Chondrocyte (in vitro differentiated cells): ENCODE measurements around the gene FANCD2OS. TPM values are rescaled to one million over a fixed set of nuclear protein-coding genes. Genes with fewer than 3 reads are reported as not detected.
A peak's percentile ranks its signal among the peaks of the same experiment; 100 is the strongest.

ENCODE experiments used
- DNase-seq: peaks from one replicate; pipeline ENCODE4 v3.0.0; 2021; ENCODE audit warnings: mixed read lengths, low spot score
- H3K27ac Mint-ChIP-seq: one replicate; pipeline ENCODE4 v1.8.0; 2021; ENCODE audit warnings: mild to moderate bottlenecking, moderate library complexity, mixed read lengths; ENCODE audit not compliant: unreplicated experiment
- H3K27me3 Mint-ChIP-seq: 2 replicates; pipeline ENCODE4 v1.8.0; 2021; ENCODE audit warnings: low read depth, mixed read lengths
- H3K36me3 Mint-ChIP-seq: 2 replicates; pipeline ENCODE4 v1.8.0; 2021; ENCODE audit warnings: low read depth, mixed read lengths
- H3K4me1 Mint-ChIP-seq: 2 replicates; pipeline ENCODE4 v1.8.0; 2021; ENCODE audit warnings: low read depth, mild to moderate bottlenecking, mixed read lengths
- H3K4me3 Mint-ChIP-seq: one replicate; pipeline ENCODE4 v1.8.0; 2021; ENCODE audit warnings: mild to moderate bottlenecking, moderate library complexity, mixed read lengths; ENCODE audit not compliant: unreplicated experiment
- H3K9me3 Mint-ChIP-seq: 2 replicates; pipeline ENCODE4 v1.8.0; 2021; ENCODE audit warnings: low read depth, mixed read lengths
- total RNA-seq: library from RNA; stranded (reverse); gene quantifications from 3 replicates; pipeline ENCODE4 v1.2.1, GENCODE V29; 2021
- TF ChIP-seq, protein P1 (sequence below): fragments of 200-600 bp; sonication (generic); IDR thresholded peaks from 2 replicates; pipeline ENCODE4 v1.5.0; 2021; ENCODE audit warnings: antibody characterized with exemption, mild to moderate bottlenecking, moderate library complexity

Gene FANCD2OS
- total RNA-seq, 1 donor from 2014 or later, result not detected

DNA sequence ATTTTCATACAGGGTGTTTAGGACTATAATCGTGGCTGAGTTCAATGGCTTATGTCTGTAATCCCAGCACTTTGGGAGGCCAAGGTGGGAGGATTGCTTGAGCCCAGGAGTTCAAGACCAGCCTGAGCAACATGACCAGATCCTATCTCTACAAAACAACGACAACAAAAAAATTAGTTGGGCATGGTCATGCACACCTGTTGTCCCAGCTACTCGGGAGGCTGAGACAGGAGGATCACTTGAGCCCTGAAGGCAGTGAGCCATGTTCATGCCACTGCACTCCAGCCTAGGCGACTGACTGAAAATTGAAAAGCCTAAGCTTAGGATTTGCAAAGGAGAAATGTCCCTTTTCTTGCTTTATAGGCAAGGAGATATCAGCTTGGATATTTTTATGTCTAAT is 8.9 kb upstream of the FANCD2OS start:
- TF ChIP-seq, protein P1, sequence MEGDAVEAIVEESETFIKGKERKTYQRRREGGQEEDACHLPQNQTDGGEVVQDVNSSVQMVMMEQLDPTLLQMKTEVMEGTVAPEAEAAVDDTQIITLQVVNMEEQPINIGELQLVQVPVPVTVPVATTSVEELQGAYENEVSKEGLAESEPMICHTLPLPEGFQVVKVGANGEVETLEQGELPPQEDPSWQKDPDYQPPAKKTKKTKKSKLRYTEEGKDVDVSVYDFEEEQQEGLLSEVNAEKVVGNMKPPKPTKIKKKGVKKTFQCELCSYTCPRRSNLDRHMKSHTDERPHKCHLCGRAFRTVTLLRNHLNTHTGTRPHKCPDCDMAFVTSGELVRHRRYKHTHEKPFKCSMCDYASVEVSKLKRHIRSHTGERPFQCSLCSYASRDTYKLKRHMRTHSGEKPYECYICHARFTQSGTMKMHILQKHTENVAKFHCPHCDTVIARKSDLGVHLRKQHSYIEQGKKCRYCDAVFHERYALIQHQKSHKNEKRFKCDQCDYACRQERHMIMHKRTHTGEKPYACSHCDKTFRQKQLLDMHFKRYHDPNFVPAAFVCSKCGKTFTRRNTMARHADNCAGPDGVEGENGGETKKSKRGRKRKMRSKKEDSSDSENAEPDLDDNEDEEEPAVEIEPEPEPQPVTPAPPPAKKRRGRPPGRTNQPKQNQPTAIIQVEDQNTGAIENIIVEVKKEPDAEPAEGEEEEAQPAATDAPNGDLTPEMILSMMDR, result no peak
- peaks cover 26% of the 10 kb centered on the region for H3K4me1 Mint-ChIP-seq
- peaks cover 5% of the 10 kb centered on the region for H3K36me3 Mint-ChIP-seq
- no peak for DNase-seq
- no peak overlapping the region for H3K27ac Mint-ChIP-seq
- H3K4me3 Mint-ChIP-seq, result peak overlapping the region; percentile 100
- H3K9me3 Mint-ChIP-seq, result no peaks in the 10 kb centered on the region
- H3K27me3 Mint-ChIP-seq, result no peaks in the 10 kb centered on the region

DNA sequence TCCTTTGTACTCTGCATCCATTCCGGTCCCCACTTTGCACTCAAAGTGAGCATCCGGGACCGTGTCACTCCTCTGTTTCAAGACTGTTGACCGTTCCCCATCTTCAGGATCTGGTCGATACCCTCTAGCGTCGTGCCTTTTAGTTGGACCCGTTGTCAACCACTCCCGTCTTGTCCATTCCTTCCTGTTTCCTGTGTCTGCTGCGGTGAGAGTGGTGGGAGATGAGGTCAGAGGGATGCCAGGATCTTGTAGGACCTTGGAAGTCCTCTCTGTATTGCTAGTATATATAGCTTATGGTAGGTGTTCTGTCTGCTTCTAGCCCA is 8.0 kb upstream of the FANCD2OS start:
- DNase-seq, result no peak
- TF ChIP-seq, protein P1, result peak; percentile 20
- H3K27me3 Mint-ChIP-seq, result no peaks in the 10 kb centered on the region
- peak overlapping the region; percentile 91 for H3K27ac Mint-ChIP-seq
- H3K36me3 Mint-ChIP-seq, result peaks cover 5% of the 10 kb centered on the region
- no peaks in the 10 kb centered on the region for H3K9me3 Mint-ChIP-seq
- peaks cover 26% of the 10 kb centered on the region for H3K4me1 Mint-ChIP-seq
- peak overlapping the region; percentile 100 for H3K4me3 Mint-ChIP-seq

DNA sequence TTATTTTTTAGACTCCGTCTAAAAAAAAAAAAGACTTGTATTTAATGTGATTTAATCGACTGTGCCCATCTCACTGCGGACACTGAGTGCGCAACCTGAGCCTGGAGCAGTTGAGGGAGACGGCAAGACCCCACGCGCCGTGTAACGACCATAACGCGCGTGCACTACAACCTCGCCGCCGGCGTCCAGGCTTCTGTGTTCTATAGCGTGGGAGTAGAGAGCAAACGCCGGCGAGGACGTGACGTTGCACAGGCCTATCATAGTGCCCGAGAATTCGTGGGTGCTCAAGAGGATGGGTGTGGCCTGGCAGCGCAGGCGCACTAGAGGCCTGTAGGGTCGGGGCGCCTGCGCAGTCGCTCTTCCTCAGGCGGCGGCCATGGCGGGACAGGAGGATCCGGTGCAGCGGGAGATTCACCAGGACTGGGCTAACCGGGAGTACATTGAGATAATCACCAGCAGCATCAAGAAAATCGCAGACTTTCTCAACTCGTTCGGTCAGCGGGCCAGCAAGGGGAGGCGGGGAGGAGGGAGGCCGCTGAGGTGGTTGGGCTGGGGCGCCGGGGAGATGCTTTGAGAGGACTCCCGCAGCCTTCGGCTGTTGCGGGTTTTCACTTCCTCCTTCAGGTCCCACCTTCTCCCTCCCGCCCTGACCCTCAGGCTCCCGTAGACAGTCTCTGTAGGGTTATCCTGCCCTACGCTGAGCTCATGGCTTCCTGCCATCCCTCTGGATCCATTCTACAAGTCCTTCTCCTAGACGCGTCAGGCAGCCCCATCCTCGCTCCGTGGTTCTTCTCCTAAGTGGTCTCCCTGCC is 7.5 kb upstream of the FANCD2OS start, which contains the start of gene BRK1:
Gene BRK1, plus strand, starts transcription at position 350 of the 812 bp plus-strand sequence. Its CDS starts 27 bp downstream, at position 377.
- TF ChIP-seq, protein P1, result no peak
- peak within 1 kb of the TSS; percentile 91 for H3K27ac Mint-ChIP-seq
- H3K9me3 Mint-ChIP-seq, result no peaks in the 10 kb centered on the region

DNA sequence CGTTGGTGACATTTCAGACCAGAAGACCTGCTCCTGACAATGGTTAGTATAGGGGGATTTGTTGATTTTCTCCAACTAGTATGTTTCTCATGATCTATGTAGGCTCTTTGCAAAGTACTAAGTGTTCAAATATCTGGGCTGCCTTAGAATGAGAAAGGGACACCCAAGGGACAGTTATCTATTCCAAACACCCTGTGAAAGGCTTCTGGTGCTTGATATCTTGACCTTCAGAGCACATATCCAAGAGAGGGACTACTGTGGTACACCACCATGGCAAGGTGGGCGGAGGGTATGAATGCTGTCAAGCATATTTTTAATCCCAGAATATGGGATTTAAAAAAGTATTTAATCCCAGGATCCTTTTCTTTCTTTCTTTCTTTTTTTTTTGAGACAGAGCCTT is 1.1 kb downstream of the FANCD2OS start:
- H3K27ac Mint-ChIP-seq, result no peak overlapping the region
- TF ChIP-seq, protein P1, result no peak
- no peak overlapping the region for H3K4me3 Mint-ChIP-seq
- no peak for DNase-seq
- H3K9me3 Mint-ChIP-seq, result no peaks in the 10 kb centered on the region
- no peaks in the 10 kb centered on the region for H3K4me1 Mint-ChIP-seq
- no peaks in the 10 kb centered on the region for H3K27me3 Mint-ChIP-seq
- no peaks in the 10 kb centered on the region for H3K36me3 Mint-ChIP-seq

More for the DNA sequence above, 7.5 kb upstream of the FANCD2OS start, which contains the start of gene BRK1:
- DNase-seq, result peak; percentile 95
- peaks cover 26% of the 10 kb centered on the region for H3K4me1 Mint-ChIP-seq
- H3K4me3 Mint-ChIP-seq, result peak within 1 kb of the TSS; percentile 100
- peaks cover 4% of the 10 kb centered on the region for H3K36me3 Mint-ChIP-seq
- no peaks in the 10 kb centered on the region for H3K27me3 Mint-ChIP-seq

DNA sequence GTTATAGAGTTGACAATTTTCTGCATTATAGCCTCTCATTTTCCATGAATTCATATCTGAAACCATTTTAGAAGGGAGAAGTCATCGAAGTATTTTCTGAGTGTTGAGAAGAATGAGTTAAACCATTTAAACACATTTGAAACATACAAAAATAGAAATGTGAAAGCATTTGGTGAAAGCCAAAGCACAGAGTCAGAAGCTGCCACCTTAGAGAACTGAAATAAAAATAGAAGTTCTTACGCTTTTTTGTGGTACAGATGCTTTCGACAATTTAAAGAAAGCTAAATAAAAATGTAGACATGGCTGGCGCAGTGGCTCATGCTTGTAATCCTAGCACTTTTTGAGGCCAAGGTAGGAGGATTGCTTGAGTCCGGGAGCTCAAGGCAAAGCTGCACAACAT is 9.0 kb downstream of the FANCD2OS start:
- Mint-ChIP-seq H3K4me1 (no peaks in the 10 kb centered on the region), H3K27me3 (no peaks in the 10 kb centered on the region), H3K36me3 (no peaks in the 10 kb centered on the region), H3K27ac (no peak overlapping the region), H3K9me3 (no peaks in the 10 kb centered on the region), H3K4me3 (no peak overlapping the region)
- no peak for DNase-seq
- TF ChIP-seq, protein P1, result no peak
